ENCODE measurements around the gene ZFAND3.

The ZFAND3 gene

DNA sequence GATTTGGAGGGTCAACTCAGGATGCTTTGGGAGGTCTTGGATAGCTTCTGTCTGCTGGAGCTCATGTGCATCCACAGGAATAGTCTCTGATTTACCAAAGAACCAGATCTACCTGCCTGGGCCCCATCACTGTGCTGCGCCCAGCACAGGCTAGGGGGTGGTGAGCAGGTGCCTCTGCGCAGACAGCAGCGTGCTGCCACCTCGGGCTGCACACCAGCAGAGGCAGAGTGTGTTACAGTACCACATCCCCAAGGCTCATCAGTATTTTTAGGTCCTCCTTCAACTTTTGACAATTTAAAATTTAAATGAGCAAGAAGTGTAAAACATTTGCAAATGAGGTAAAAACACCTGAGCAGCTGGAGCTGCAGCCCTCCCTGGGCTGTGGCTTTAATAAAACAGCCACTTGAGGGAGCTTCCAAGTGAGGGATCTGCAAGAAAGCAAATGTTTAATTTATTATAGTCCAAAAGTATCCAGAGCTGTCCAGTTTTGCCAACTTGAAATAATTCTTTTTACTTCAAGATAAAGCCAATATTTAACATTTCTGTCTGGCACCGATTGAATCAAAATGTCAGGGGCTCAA, 324.9 kb downstream of the ZFAND3 start:
- CTCF ChIA-PET: interaction anchor here (1.6 kb wide), 1 partner anchor 11 kb away, joined by 3 read pairs; no protein-coding TSS in a partner anchor
- TF ChIP-seq ZNF384 (IDR thresholded peaks at IDR 0.05) (no peak), FOXK2 (IDR thresholded peaks at IDR 0.05) (no peak), FOXA1 (IDR thresholded peaks at IDR 0.05) (no peak), TARDBP (IDR thresholded peaks at IDR 0.05) (no peak), SUZ12 (IDR thresholded peaks at IDR 0.05) (no peak), BHLHE40 (IDR thresholded peaks at IDR 0.05; ENCODE audit: borderline replicate concordance) (no peak), HDGF (IDR thresholded peaks at IDR 0.05; ENCODE audit: borderline replicate concordance) (no peak), NFRKB (IDR thresholded peaks at IDR 0.05) (no peak), FOXM1 (IDR thresholded peaks at IDR 0.05; ENCODE audit: borderline replicate concordance) (no peak), L3MBTL2 (conservative IDR thresholded peaks at IDR 0.05) (no peak), LEF1 (IDR thresholded peaks at IDR 0.05; ENCODE audit: borderline replicate concordance) (no peak), ELF4 (IDR thresholded peaks at IDR 0.05) (no peak), CTBP1 (IDR thresholded peaks at IDR 0.05; ENCODE audit: borderline replicate concordance) (no peak), ARNT (IDR thresholded peaks at IDR 0.05) (no peak), SP1 (IDR thresholded peaks at IDR 0.05) (no peak)
- TF ChIP-seq, protein P1, sequence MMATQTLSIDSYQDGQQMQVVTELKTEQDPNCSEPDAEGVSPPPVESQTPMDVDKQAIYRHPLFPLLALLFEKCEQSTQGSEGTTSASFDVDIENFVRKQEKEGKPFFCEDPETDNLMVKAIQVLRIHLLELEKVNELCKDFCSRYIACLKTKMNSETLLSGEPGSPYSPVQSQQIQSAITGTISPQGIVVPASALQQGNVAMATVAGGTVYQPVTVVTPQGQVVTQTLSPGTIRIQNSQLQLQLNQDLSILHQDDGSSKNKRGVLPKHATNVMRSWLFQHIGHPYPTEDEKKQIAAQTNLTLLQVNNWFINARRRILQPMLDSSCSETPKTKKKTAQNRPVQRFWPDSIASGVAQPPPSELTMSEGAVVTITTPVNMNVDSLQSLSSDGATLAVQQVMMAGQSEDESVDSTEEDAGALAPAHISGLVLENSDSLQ (IDR thresholded peaks at IDR 0.05): no peak
- no peak for DNase-seq (ENCODE audit: extremely low spot score)
- POLR2A ChIA-PET: no interaction called here

DNA sequence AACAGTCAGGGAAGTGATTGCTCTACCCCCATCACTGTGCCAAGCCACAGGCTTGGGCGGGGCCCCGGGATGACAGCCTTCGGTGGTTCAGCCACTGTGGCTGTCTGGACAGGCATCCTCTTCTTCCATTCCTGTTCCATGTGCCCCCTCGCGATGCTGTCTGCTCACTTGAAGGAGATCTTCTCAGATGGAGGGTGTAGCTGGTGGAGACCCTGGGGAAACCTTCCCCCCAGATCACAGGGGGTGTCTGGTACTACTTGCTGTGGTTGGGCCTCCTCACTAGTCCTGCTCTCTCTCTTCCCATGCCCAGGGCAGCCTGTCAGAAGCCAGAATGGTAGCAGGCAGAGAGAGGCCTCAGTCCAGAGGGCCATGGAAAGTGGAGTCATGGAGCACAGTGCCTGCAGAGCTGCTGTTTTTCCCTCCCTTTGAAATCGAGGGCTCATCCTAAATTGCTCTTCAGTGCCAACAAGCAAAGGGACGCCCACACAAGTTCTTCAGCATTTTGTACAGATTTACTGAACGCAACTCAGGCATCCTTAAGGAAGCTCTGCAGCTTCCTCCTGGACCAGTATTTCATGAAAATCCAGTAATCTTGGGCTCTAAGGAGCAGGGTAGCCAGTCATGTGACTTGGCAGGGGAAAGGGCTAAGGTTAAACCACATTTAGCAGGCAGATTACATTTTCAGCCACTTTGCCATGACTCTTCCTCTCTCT, 326.6 kb downstream of the ZFAND3 start:
- no peak for TF ChIP-seq ARNT (IDR thresholded peaks at IDR 0.05)
- TF ChIP-seq BHLHE40 (IDR thresholded peaks at IDR 0.05; ENCODE audit: borderline replicate concordance): no peak
- no peak for TF ChIP-seq FOXA1 (IDR thresholded peaks at IDR 0.05)
- no peak for TF ChIP-seq SP1 (IDR thresholded peaks at IDR 0.05)
- TF ChIP-seq HDGF (IDR thresholded peaks at IDR 0.05; ENCODE audit: borderline replicate concordance): no peak
- TF ChIP-seq ZNF384 (IDR thresholded peaks at IDR 0.05): no peak
- no peak for TF ChIP-seq NFRKB (IDR thresholded peaks at IDR 0.05)
- no peak for TF ChIP-seq SUZ12 (IDR thresholded peaks at IDR 0.05)
- no peak for TF ChIP-seq FOXM1 (IDR thresholded peaks at IDR 0.05; ENCODE audit: borderline replicate concordance)
- no peak for TF ChIP-seq CTBP1 (IDR thresholded peaks at IDR 0.05; ENCODE audit: borderline replicate concordance)
- no peak for TF ChIP-seq TARDBP (IDR thresholded peaks at IDR 0.05)
- no peak for TF ChIP-seq LEF1 (IDR thresholded peaks at IDR 0.05; ENCODE audit: borderline replicate concordance)
- no peak for TF ChIP-seq ELF4 (IDR thresholded peaks at IDR 0.05)
- no peak for TF ChIP-seq FOXK2 (IDR thresholded peaks at IDR 0.05)
- TF ChIP-seq, protein P1 (IDR thresholded peaks at IDR 0.05): no peak
- no peak for TF ChIP-seq L3MBTL2 (conservative IDR thresholded peaks at IDR 0.05)
- DNase-seq (ENCODE audit: extremely low spot score): no peak
- CTCF ChIA-PET: no interaction called here
- POLR2A ChIA-PET: no interaction called here

DNA sequence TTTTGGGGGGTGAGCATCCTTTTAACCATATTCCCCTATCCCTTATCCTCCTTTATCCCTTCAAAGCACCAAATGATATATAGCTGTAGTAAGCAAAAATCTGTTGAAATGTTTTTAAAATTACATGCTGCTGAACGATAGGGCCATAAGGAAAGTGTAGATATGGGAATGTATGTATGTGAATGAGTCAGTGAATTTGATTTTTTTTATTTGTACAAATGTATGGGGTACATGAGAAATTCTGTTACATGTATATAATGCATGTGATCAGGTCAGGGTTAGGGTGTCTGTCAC, 327.2 kb downstream of the ZFAND3 start:
- POLR2A ChIA-PET: no interaction called here
- no peak for DNase-seq (ENCODE audit: extremely low spot score)
- CTCF ChIA-PET: no interaction called here
- no peak for TF ChIP-seq ARNT (IDR thresholded peaks at IDR 0.05)
- TF ChIP-seq CTBP1 (IDR thresholded peaks at IDR 0.05; ENCODE audit: borderline replicate concordance): no peak
- TF ChIP-seq, protein P1 (IDR thresholded peaks at IDR 0.05): no peak
- no peak for TF ChIP-seq HDGF (IDR thresholded peaks at IDR 0.05; ENCODE audit: borderline replicate concordance)
- no peak for TF ChIP-seq FOXA1 (IDR thresholded peaks at IDR 0.05)
- TF ChIP-seq ELF4 (IDR thresholded peaks at IDR 0.05): no peak
- no peak for TF ChIP-seq BHLHE40 (IDR thresholded peaks at IDR 0.05; ENCODE audit: borderline replicate concordance)
- TF ChIP-seq NFRKB (IDR thresholded peaks at IDR 0.05): no peak
- no peak for TF ChIP-seq FOXM1 (IDR thresholded peaks at IDR 0.05; ENCODE audit: borderline replicate concordance)
- no peak for TF ChIP-seq SUZ12 (IDR thresholded peaks at IDR 0.05)
- TF ChIP-seq SP1 (IDR thresholded peaks at IDR 0.05): no peak
- no peak for TF ChIP-seq FOXK2 (IDR thresholded peaks at IDR 0.05)
- TF ChIP-seq TARDBP (IDR thresholded peaks at IDR 0.05): no peak
- no peak for TF ChIP-seq ZNF384 (IDR thresholded peaks at IDR 0.05)
- no peak for TF ChIP-seq L3MBTL2 (conservative IDR thresholded peaks at IDR 0.05)
- TF ChIP-seq LEF1 (IDR thresholded peaks at IDR 0.05; ENCODE audit: borderline replicate concordance): no peak

DNA sequence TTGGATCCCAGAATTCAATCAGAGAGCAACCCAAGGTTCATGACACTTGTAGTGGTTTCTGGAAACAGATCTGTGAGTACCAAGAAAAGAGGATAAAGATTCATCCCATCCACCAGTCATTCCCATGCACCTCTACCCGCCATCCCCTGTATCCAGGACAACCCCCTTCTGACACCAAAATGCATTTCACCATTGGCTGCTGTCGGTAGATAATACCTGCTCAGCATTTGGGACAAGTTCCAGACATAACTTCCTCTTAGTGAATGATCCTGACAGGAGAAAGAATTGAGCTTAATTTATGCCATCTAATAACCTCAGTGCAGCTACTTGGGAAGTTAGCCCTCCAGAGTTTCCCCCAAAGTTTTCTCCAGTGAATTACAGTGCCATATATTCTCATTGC, 329.1 kb downstream of the ZFAND3 start:
- DNase-seq (ENCODE audit: extremely low spot score): no peak
- ChIA-PET CTCF (no interaction called here), POLR2A (no interaction called here)
- TF ChIP-seq FOXA1 (IDR thresholded peaks at IDR 0.05) (no peak), SUZ12 (IDR thresholded peaks at IDR 0.05) (no peak), FOXM1 (IDR thresholded peaks at IDR 0.05; ENCODE audit: borderline replicate concordance) (no peak), HDGF (IDR thresholded peaks at IDR 0.05; ENCODE audit: borderline replicate concordance) (no peak), ZNF384 (IDR thresholded peaks at IDR 0.05) (no peak), TARDBP (IDR thresholded peaks at IDR 0.05) (no peak), CTBP1 (IDR thresholded peaks at IDR 0.05; ENCODE audit: borderline replicate concordance) (no peak), L3MBTL2 (conservative IDR thresholded peaks at IDR 0.05) (no peak), ARNT (IDR thresholded peaks at IDR 0.05) (no peak), NFRKB (IDR thresholded peaks at IDR 0.05) (no peak)

DNA sequence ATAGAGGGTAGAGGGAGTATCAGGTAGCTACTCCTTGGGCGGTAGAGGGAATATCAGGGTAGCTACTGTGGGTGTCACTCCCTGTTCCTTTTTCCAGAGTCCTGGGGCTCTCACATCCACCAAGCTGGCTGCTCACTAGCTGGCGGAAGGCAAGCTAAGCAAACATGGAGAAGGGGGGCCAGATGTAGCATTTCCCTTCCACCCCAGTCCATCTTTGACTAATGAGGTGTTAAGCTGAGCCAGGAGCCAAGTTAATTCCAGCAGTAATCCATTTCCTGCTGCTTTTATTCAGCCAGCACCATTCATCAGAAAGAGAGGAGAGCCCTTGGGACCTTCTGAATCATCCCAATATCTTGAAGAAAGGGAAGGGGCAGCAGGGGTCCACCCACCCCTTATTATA, 330.0 kb downstream of the ZFAND3 start:
- TF ChIP-seq ARNT (IDR thresholded peaks at IDR 0.05) (no peak), TARDBP (IDR thresholded peaks at IDR 0.05) (no peak), BHLHE40 (IDR thresholded peaks at IDR 0.05; ENCODE audit: borderline replicate concordance) (no peak), LEF1 (IDR thresholded peaks at IDR 0.05; ENCODE audit: borderline replicate concordance) (no peak), CTBP1 (IDR thresholded peaks at IDR 0.05; ENCODE audit: borderline replicate concordance) (no peak), HDGF (IDR thresholded peaks at IDR 0.05; ENCODE audit: borderline replicate concordance) (no peak), ZNF384 (IDR thresholded peaks at IDR 0.05) (no peak), SUZ12 (IDR thresholded peaks at IDR 0.05) (no peak)
- TF ChIP-seq, protein P1 (IDR thresholded peaks at IDR 0.05): no peak
- CTCF ChIA-PET: no interaction called here
- no peak for DNase-seq (ENCODE audit: extremely low spot score)
- POLR2A ChIA-PET: no interaction called here
